ENCODE data around the gene PAX6.

Gene PAX6

GRCh38 chr11:31824879-31825837 lies 14.0 kb upstream of the PAX6 start:
- peaks cover 80% of the 10 kb centered on the region for H3K27me3 ChIP-seq (ENCODE audit: insufficient read depth, poor library complexity, severe bottlenecking)

GRCh38 chr11:31824332-31824878 lies 13.3 kb upstream of the PAX6 start:
- Histone ChIP-seq H3K27ac (replicated peaks) (no peak overlapping the region), H3K4me3 (replicated peaks; ENCODE audit: insufficient read depth, low read length) (no peak overlapping the region), H3K27me3 (ENCODE audit: insufficient read depth, poor library complexity, severe bottlenecking) (peaks cover 86% of the 10 kb centered on the region)
- DNase-seq (ENCODE audit: low read depth in 1 of 2, low spot score in 1 of 2), result no peak
- TF ChIP-seq GABPA (IDR thresholded peaks at IDR 0.05; ENCODE audit: low read depth), result no peak
- TF ChIP-seq CTCF (IDR thresholded peaks at IDR 0.05; ENCODE audit: insufficient read depth, low read length), result no peak
- TF ChIP-seq SPI1 (IDR thresholded peaks at IDR 0.05; ENCODE audit: borderline replicate concordance, low read depth), result no peak
- TF ChIP-seq REST (IDR thresholded peaks at IDR 0.05; ENCODE audit: insufficient replicate concordance, low read depth), result no peak
- no peak for TF ChIP-seq POLR2AphosphoS5 (IDR thresholded peaks at IDR 0.05; ENCODE audit: low read depth)

More at GRCh38 chr11:31824879-31825837, 14.0 kb upstream of the PAX6 start:
- no peak overlapping the region for H3K4me3 ChIP-seq (replicated peaks; ENCODE audit: insufficient read depth, low read length)
- no peak for TF ChIP-seq POLR2AphosphoS5 (IDR thresholded peaks at IDR 0.05; ENCODE audit: low read depth)
- TF ChIP-seq CTCF (IDR thresholded peaks at IDR 0.05; ENCODE audit: insufficient read depth, low read length), result no peak
- no peak for TF ChIP-seq SPI1 (IDR thresholded peaks at IDR 0.05; ENCODE audit: borderline replicate concordance, low read depth)
- no peak for TF ChIP-seq REST (IDR thresholded peaks at IDR 0.05; ENCODE audit: insufficient replicate concordance, low read depth)
- no peak for TF ChIP-seq GABPA (IDR thresholded peaks at IDR 0.05; ENCODE audit: low read depth)
- no peak for DNase-seq (ENCODE audit: low read depth in 1 of 2, low spot score in 1 of 2)
- no peak overlapping the region for H3K27ac ChIP-seq (replicated peaks)

- no peak overlapping the region for H3K4me3 ChIP-seq (replicated peaks; ENCODE audit: insufficient read depth, low read length)
- TF ChIP-seq REST (IDR thresholded peaks at IDR 0.05; ENCODE audit: insufficient replicate concordance, low read depth), result no peak
- no peak for TF ChIP-seq POLR2AphosphoS5 (IDR thresholded peaks at IDR 0.05; ENCODE audit: low read depth)
- TF ChIP-seq SPI1 (IDR thresholded peaks at IDR 0.05; ENCODE audit: borderline replicate concordance, low read depth), result no peak
- no peak for TF ChIP-seq GABPA (IDR thresholded peaks at IDR 0.05; ENCODE audit: low read depth)
- no peak overlapping the region for H3K27ac ChIP-seq (replicated peaks)
- H3K27me3 ChIP-seq (ENCODE audit: insufficient read depth, poor library complexity, severe bottlenecking), result peaks cover 84% of the 10 kb centered on the region
- no peak for DNase-seq (ENCODE audit: low read depth in 1 of 2, low spot score in 1 of 2)
Measured at GRCh38 chr11:31823644-31824331, 12.7 kb upstream of the PAX6 start.

Data from HL-60 (cell line).